Kidney epithelial cell (primary cell): ENCODE measurements around the gene DBI. TPM values are rescaled to one million over a fixed set of nuclear protein-coding genes. Genes with fewer than 3 reads are reported as not detected.

ENCODE experiments used
- DNase-seq: peaks from one replicate; pipeline ENCODE4 v3.0.0-alpha.2; 2010; ENCODE audit warnings: low read depth
- H3K27me3 ChIP-seq: 2 replicates; pipeline ENCODE4 v1.6.0; 2011; ENCODE audit warnings: low read length; ENCODE audit not compliant: control insufficient read depth, insufficient read depth
- H3K36me3 ChIP-seq: 2 replicates; pipeline ENCODE4 v1.5.1; 2011; ENCODE audit warnings: low read length; ENCODE audit not compliant: control insufficient read depth, insufficient read depth
- H3K4me3 ChIP-seq: 2 replicates; pipeline ENCODE4 v1.5.1; 2011; ENCODE audit warnings: low read depth, mild to moderate bottlenecking, control low read depth, low read length
- CTCF ChIP-seq: IDR thresholded peaks from 2 replicates; pipeline ENCODE4 v1.5.1; 2011; ENCODE audit warnings: mild to moderate bottlenecking, moderate library complexity, low read length, control low read depth, inconsistent platforms; ENCODE audit not compliant: insufficient read depth, poor library complexity, severe bottlenecking
- total RNA-seq: library from RNA; depleted of rRNA; stranded (reverse); fragments of >200 nt; gene quantifications from 2 replicates; pipeline ENCODE4 v1.2.3, GENCODE V29; 2015

Gene DBI
- total RNA-seq, 1 donor from 2014 or later = 98.0 TPM

- no peaks in the 10 kb centered on the region for H3K27me3 ChIP-seq
- no peak for DNase-seq
- no peak for TF ChIP-seq CTCF
- H3K4me3 ChIP-seq = no peak overlapping the region
- no peaks in the 10 kb centered on the region for H3K36me3 ChIP-seq
Observed at GRCh38 chr2:119384971-119385370, 18.2 kb downstream of the DBI start.

- no peaks in the 10 kb centered on the region for H3K36me3 ChIP-seq
- no peak for DNase-seq
- TF ChIP-seq CTCF = no peak
Observed at GRCh38 chr2:119385466-119385865, 18.7 kb downstream of the DBI start.

GRCh38 chr2:119387381-119388129, 20.8 kb downstream of the DBI start:
- no peak overlapping the region for H3K4me3 ChIP-seq
- peak; percentile 91 for DNase-seq
- peak; percentile 39 for TF ChIP-seq CTCF
- no peaks in the 10 kb centered on the region for H3K27me3 ChIP-seq
- H3K36me3 ChIP-seq = no peaks in the 10 kb centered on the region

More at GRCh38 chr2:119385466-119385865, 18.7 kb downstream of the DBI start:
- no peaks in the 10 kb centered on the region for H3K27me3 ChIP-seq
- H3K4me3 ChIP-seq = no peak overlapping the region

GRCh38 chr2:119389615-119390306, 23.0 kb downstream of the DBI start:
- peak; percentile 41 for DNase-seq
- no peaks in the 10 kb centered on the region for H3K27me3 ChIP-seq
- no peak for TF ChIP-seq CTCF
- no peaks in the 10 kb centered on the region for H3K36me3 ChIP-seq
- no peak overlapping the region for H3K4me3 ChIP-seq

GRCh38 chr2:119393971-119394748, 27.4 kb downstream of the DBI start:
- Histone ChIP-seq H3K27me3 (no peaks in the 10 kb centered on the region), H3K36me3 (no peaks in the 10 kb centered on the region), H3K4me3 (no peak overlapping the region)
- TF ChIP-seq CTCF = no peak
- no peak for DNase-seq
